ENCODE data around the gene SYTL3. TPM values are rescaled to one million over a fixed set of nuclear protein-coding genes. Genes with fewer than 3 reads are reported as not detected.
"Not testable (repeated sequence)": the region's sequence is repeated elsewhere in the genome, so short reads cannot be mapped to it uniquely, and the experiment has no call there.

SYTL3 gene
- total RNA-seq, 1 experiment from 2014 or later, result 3.1 TPM

GRCh38 chr6:158778005-158778527 is 128.2 kb downstream of the SYTL3 start:
- in situ Hi-C loops (cut with HindIII; ENCODE audit: low sequenced_read_pairs), result no loop called here
- DNase-seq (ENCODE audit: low spot score), result no peak

GRCh38 chr6:158780246-158780884 is 130.5 kb downstream of the SYTL3 start:
- no peak for DNase-seq (ENCODE audit: low spot score)
- in situ Hi-C loops (cut with HindIII; ENCODE audit: low sequenced_read_pairs), result no loop called here

- in situ Hi-C loops (cut with HindIII; ENCODE audit: low sequenced_read_pairs), result no loop called here
- DNase-seq (ENCODE audit: low spot score), result no peak
These were observed 131.3 kb downstream of the SYTL3 start for GRCh38 chr6:158780988-158781691.

- in situ Hi-C loops (cut with HindIII; ENCODE audit: low sequenced_read_pairs), result no loop called here
These were observed 132.0 kb downstream of the SYTL3 start for GRCh38 chr6:158781692-158782373.

GRCh38 chr6:158782432-158783166 is 132.7 kb downstream of the SYTL3 start:
- DNase-seq (ENCODE audit: low spot score), result no peak
- in situ Hi-C loops (cut with HindIII; ENCODE audit: low sequenced_read_pairs), result no loop called here

More at GRCh38 chr6:158781692-158782373, 132.0 kb downstream of the SYTL3 start:
- no peak for DNase-seq (ENCODE audit: low spot score)

- in situ Hi-C loops (cut with HindIII; ENCODE audit: low sequenced_read_pairs), result no loop called here
- DNase-seq (ENCODE audit: low spot score), result no peak
These were observed 133.3 kb downstream of the SYTL3 start for GRCh38 chr6:158783167-158783450.

- in situ Hi-C loops (cut with HindIII; ENCODE audit: low sequenced_read_pairs), result no loop called here
- no peak for DNase-seq (ENCODE audit: low spot score)
These were observed 134.0 kb downstream of the SYTL3 start for GRCh38 chr6:158783851-158784250.

- in situ Hi-C loops (cut with HindIII; ENCODE audit: low sequenced_read_pairs), result no loop called here
- no peak for DNase-seq (ENCODE audit: low spot score)
These were observed 134.7 kb downstream of the SYTL3 start for GRCh38 chr6:158784505-158784904.

GRCh38 chr6:158785036-158785435 is 135.2 kb downstream of the SYTL3 start:
- in situ Hi-C loops (cut with HindIII; ENCODE audit: low sequenced_read_pairs), result no loop called here
- no peak for DNase-seq (ENCODE audit: low spot score)

GRCh38 chr6:158786645-158787304 is 136.9 kb downstream of the SYTL3 start:
- in situ Hi-C loops (cut with HindIII; ENCODE audit: low sequenced_read_pairs), result no loop called here
- no peak for DNase-seq (ENCODE audit: low spot score)

- DNase-seq (ENCODE audit: low spot score), result no peak
- in situ Hi-C loops (cut with HindIII; ENCODE audit: low sequenced_read_pairs), result no loop called here
These were observed 137.5 kb downstream of the SYTL3 start for GRCh38 chr6:158787395-158787794.

- DNase-seq (ENCODE audit: low spot score), result no peak
- in situ Hi-C loops (cut with HindIII; ENCODE audit: low sequenced_read_pairs), result no loop called here
These were observed 139.5 kb downstream of the SYTL3 start for GRCh38 chr6:158789115-158789917.

GRCh38 chr6:158791274-158791855 is 141.5 kb downstream of the SYTL3 start:
- in situ Hi-C loops (cut with HindIII; ENCODE audit: low sequenced_read_pairs), result no loop called here
- DNase-seq (ENCODE audit: low spot score), result no peak

GRCh38 chr6:158792505-158792904 is 142.7 kb downstream of the SYTL3 start:
- DNase-seq (ENCODE audit: low spot score); in situ Hi-C loops (cut with HindIII; ENCODE audit: low sequenced_read_pairs): not testable (repeated sequence)

GRCh38 chr6:158793432-158793831 is 143.6 kb downstream of the SYTL3 start:
- in situ Hi-C loops (cut with HindIII; ENCODE audit: low sequenced_read_pairs), result no loop called here
- no peak for DNase-seq (ENCODE audit: low spot score)

- in situ Hi-C loops (cut with HindIII; ENCODE audit: low sequenced_read_pairs), result no loop called here
- no peak for DNase-seq (ENCODE audit: low spot score)
These were observed 145.7 kb downstream of the SYTL3 start for GRCh38 chr6:158795516-158795915.

GRCh38 chr6:158796353-158796752 is 146.5 kb downstream of the SYTL3 start:
- DNase-seq (ENCODE audit: low spot score), result no peak
- in situ Hi-C loops (cut with HindIII; ENCODE audit: low sequenced_read_pairs), result no loop called here
